RWPE2 (cell line): Measurements from ENCODE around the gene KDM4C.
A peak's percentile ranks its signal among the peaks of the same experiment; 100 is the strongest.
"Not testable (repeated sequence)": the region's sequence is repeated elsewhere in the genome, so short reads cannot be mapped to it uniquely, and the experiment has no call there.

Experiments
- ATAC-seq: fragments of 200-7000 bp; cut with Tn5 transposase; 3 replicates; pipeline ENCODE4 v1.9.1; 2021; ENCODE audit warnings: low read depth
- DNase-seq: peaks from one replicate; pipeline ENCODE4 v3.0.0-alpha.2; 2020; ENCODE audit warnings: low spot score
- H3K27ac ChIP-seq: fragments of 450-650 bp; 2 replicates; pipeline ENCODE4 v1.5.1; 2017; ENCODE audit warnings: mild to moderate bottlenecking; ENCODE audit not compliant: poor library complexity, severe bottlenecking
- H3K27me3 ChIP-seq: fragments of 250-450 bp; sonication (Bioruptor Pico); 2 replicates; pipeline ENCODE4 v1.5.1; 2021; ENCODE audit warnings: mild to moderate bottlenecking, moderate library complexity; ENCODE audit not compliant: insufficient read depth, poor library complexity, severe bottlenecking
- H3K36me3 ChIP-seq: fragments of 250-450 bp; sonication (Bioruptor Pico); 2 replicates; pipeline ENCODE4 v1.5.1; 2020; ENCODE audit warnings: low read depth, mild to moderate bottlenecking, moderate library complexity
- H3K4me1 ChIP-seq: fragments of 250-450 bp; sonication (Bioruptor Pico); 2 replicates; pipeline ENCODE4 v1.5.1; 2021; ENCODE audit warnings: mild to moderate bottlenecking, moderate library complexity; ENCODE audit not compliant: insufficient read depth, poor library complexity, severe bottlenecking
- H3K4me3 ChIP-seq: fragments of 250-450 bp; sonication (Bioruptor Pico); 2 replicates; pipeline ENCODE4 v1.5.1; 2021; ENCODE audit warnings: mild to moderate bottlenecking, moderate library complexity; ENCODE audit not compliant: severe bottlenecking
- H3K9me3 ChIP-seq: fragments of 250-450 bp; sonication (Bioruptor Pico); 2 replicates; pipeline ENCODE4 v1.5.1; 2021; ENCODE audit warnings: mild to moderate bottlenecking, moderate library complexity; ENCODE audit not compliant: severe bottlenecking
- TF ChIP-seq, protein P1 (sequence below): fragments of 450-650 bp; IDR thresholded peaks from one replicate; pipeline ENCODE4 v1.5.1; 2017; ENCODE audit warnings: mild to moderate bottlenecking, moderate library complexity; ENCODE audit not compliant: poor library complexity, severe bottlenecking

KDM4C gene

GRCh38 chr9:7177383-7177782 is 419.6 kb downstream of the KDM4C start:
- TF ChIP-seq, protein P1, sequence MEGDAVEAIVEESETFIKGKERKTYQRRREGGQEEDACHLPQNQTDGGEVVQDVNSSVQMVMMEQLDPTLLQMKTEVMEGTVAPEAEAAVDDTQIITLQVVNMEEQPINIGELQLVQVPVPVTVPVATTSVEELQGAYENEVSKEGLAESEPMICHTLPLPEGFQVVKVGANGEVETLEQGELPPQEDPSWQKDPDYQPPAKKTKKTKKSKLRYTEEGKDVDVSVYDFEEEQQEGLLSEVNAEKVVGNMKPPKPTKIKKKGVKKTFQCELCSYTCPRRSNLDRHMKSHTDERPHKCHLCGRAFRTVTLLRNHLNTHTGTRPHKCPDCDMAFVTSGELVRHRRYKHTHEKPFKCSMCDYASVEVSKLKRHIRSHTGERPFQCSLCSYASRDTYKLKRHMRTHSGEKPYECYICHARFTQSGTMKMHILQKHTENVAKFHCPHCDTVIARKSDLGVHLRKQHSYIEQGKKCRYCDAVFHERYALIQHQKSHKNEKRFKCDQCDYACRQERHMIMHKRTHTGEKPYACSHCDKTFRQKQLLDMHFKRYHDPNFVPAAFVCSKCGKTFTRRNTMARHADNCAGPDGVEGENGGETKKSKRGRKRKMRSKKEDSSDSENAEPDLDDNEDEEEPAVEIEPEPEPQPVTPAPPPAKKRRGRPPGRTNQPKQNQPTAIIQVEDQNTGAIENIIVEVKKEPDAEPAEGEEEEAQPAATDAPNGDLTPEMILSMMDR = no peak
- Histone ChIP-seq H3K4me3 (no peak overlapping the region), H3K4me1 (no peaks in the 10 kb centered on the region), H3K9me3 (no peaks in the 10 kb centered on the region), H3K36me3 (no peaks in the 10 kb centered on the region), H3K27me3 (no peaks in the 10 kb centered on the region), H3K27ac (no peak overlapping the region)
- ATAC-seq (no peak), DNase-seq (no peak)

DNA sequence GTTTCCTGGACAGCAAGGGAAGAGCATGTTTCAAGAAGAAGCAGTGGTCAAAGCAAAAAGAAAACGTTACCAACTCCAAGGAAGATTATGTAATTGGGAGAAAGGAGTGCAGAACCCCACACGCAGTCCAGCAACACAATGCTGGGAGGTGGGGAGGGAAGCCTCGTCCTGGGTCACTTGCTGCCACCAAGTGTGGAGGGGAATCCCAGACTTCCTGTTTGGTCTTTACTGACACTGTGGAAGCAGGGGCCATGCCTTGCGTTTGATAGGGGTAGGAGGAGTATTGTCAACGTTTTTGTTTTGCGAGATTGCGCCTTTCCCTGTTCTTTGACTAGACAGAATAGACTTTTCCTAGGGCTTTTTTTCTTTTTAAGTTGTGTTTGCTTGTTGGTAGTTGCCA is 421.0 kb downstream of the KDM4C start:
- ATAC-seq (no peak), DNase-seq (no peak)
- Histone ChIP-seq H3K9me3 (no peaks in the 10 kb centered on the region), H3K4me3 (no peak overlapping the region), H3K27ac (no peak overlapping the region), H3K36me3 (no peaks in the 10 kb centered on the region), H3K27me3 (no peaks in the 10 kb centered on the region), H3K4me1 (no peaks in the 10 kb centered on the region)
- TF ChIP-seq, protein P1 = no peak

DNA sequence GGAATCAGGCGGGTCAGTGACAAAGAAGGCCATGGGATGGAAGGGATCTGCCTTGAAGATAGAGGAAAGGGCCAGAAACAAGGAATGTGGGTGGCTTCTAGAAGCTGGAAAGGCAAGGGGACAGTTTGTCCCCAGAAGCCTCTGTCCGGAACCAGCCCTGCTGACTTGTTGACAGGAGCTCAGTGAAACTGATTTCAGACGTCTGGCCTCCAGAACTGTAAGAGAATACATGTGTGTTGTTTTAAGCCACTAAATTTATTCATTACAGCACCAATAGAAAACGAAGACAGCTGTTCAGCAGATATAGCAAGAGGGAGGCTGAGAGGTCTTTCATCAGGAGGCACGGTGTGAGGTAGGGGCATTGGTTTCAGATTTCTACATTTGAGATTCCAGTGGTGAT is 422.5 kb downstream of the KDM4C start:
- no peaks in the 10 kb centered on the region for H3K27me3 ChIP-seq
- no peak for DNase-seq
- no peaks in the 10 kb centered on the region for H3K36me3 ChIP-seq
- TF ChIP-seq, protein P1 = no peak
- H3K27ac ChIP-seq = no peak overlapping the region
- H3K9me3 ChIP-seq = no peaks in the 10 kb centered on the region
- H3K4me3 ChIP-seq = no peak overlapping the region
- no peaks in the 10 kb centered on the region for H3K4me1 ChIP-seq
- ATAC-seq = no peak

DNA sequence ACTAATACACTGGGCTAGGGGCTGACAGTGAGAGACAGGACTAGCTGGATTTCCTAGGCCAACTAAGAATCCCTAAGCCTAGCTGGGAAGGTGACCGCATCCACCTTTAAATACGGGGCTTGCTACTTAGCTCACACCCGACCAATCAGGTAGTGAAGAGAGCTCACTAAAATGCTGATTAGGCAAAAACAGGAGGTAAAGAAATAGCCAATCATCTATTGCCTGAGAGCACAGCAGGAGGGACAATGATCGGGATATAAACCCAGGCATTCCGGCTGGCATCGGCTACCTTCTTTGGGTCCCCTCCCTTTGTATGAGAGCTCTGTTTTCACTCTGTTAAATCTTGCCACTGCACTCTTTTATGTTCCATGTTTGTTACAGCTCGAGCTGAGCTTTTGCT is 425.4 kb downstream of the KDM4C start:
- H3K4me1 ChIP-seq = not testable (repeated sequence)

DNA sequence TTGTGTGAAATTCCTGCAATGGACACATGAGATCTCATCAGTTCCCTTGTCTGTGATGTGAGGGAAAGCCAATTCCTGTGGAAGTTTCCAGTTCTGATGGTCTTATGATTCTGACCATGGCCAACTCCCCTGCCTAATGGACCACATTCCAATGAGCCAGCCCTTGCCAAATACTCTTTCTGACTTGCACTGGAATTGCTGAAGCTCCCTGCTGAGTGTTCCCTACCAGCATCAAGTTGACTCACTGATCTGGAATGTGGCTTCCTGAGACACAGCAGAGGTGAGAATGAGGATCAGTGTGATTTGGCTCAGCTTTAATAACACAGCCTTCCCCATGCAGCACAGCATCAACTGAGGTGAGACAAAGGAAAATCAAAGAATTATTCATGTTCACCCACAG is 427.8 kb downstream of the KDM4C start:
- no peak for DNase-seq
- peak; percentile 99 for ATAC-seq
- TF ChIP-seq, protein P1 = no peak

More for the DNA sequence above, 425.4 kb downstream of the KDM4C start:
- H3K27ac ChIP-seq, H3K36me3 ChIP-seq, DNase-seq, H3K27me3 ChIP-seq, ATAC-seq, H3K4me3 ChIP-seq, H3K9me3 ChIP-seq: not testable (repeated sequence)

More for the DNA sequence above, 427.8 kb downstream of the KDM4C start:
- H3K36me3 ChIP-seq = no peaks in the 10 kb centered on the region
- H3K9me3 ChIP-seq = no peaks in the 10 kb centered on the region
- no peaks in the 10 kb centered on the region for H3K27me3 ChIP-seq
- no peaks in the 10 kb centered on the region for H3K4me1 ChIP-seq
- H3K27ac ChIP-seq = no peak overlapping the region
- H3K4me3 ChIP-seq = no peak overlapping the region
